ENCODE measurements around the gene TP53I11. TPM values are rescaled to one million over a fixed set of nuclear protein-coding genes. Genes with fewer than 3 reads are reported as not detected.

The TP53I11 gene
- total RNA-seq, 1 experiment from 2014 or later: 13.4 TPM

- H3K4me3 ChIP-seq: no peak overlapping the region
Observed at GRCh38 chr11:44970293-44970692, 19.6 kb upstream of the TP53I11 start.

GRCh38 chr11:44969651-44970252 is 19.1 kb upstream of the TP53I11 start:
- H3K27me3 ChIP-seq: peaks cover 30% of the 10 kb centered on the region
- no peaks in the 10 kb centered on the region for H3K4me1 ChIP-seq
- H3K9me3 ChIP-seq (replicated peaks): no peaks in the 10 kb centered on the region
- no peak overlapping the region for H3K27ac ChIP-seq
- no peaks in the 10 kb centered on the region for H3K36me3 ChIP-seq
- no peak for DNase-seq
- H3K4me3 ChIP-seq: no peak overlapping the region

More at GRCh38 chr11:44970293-44970692, 19.6 kb upstream of the TP53I11 start:
- no peaks in the 10 kb centered on the region for H3K36me3 ChIP-seq
- H3K27me3 ChIP-seq: peaks cover 30% of the 10 kb centered on the region
- no peaks in the 10 kb centered on the region for H3K9me3 ChIP-seq (replicated peaks)
- no peaks in the 10 kb centered on the region for H3K4me1 ChIP-seq
- DNase-seq: no peak
- H3K27ac ChIP-seq: no peak overlapping the region

- H3K9me3 ChIP-seq (replicated peaks): no peaks in the 10 kb centered on the region
- H3K4me3 ChIP-seq: no peak overlapping the region
- H3K4me1 ChIP-seq: peaks cover 3% of the 10 kb centered on the region; the same call in 1 of the 2 replicates
- no peak for DNase-seq
- no peaks in the 10 kb centered on the region for H3K36me3 ChIP-seq
- H3K27ac ChIP-seq: no peak overlapping the region
- peaks cover 30% of the 10 kb centered on the region for H3K27me3 ChIP-seq
Observed at GRCh38 chr11:44968510-44968909, 17.8 kb upstream of the TP53I11 start.

GRCh38 chr11:44967930-44968496 is 17.3 kb upstream of the TP53I11 start:
- Histone ChIP-seq H3K27ac (no peak overlapping the region), H3K36me3 (no peaks in the 10 kb centered on the region), H3K4me1 (peaks cover 6% of the 10 kb centered on the region), H3K4me3 (no peak overlapping the region), H3K9me3 (replicated peaks) (no peaks in the 10 kb centered on the region), H3K27me3 (peaks cover 34% of the 10 kb centered on the region)
- no peak for DNase-seq

- H3K4me1 ChIP-seq: peaks cover 10% of the 10 kb centered on the region
- H3K4me3 ChIP-seq: no peak overlapping the region
- H3K9me3 ChIP-seq (replicated peaks): no peaks in the 10 kb centered on the region
- no peak overlapping the region for H3K27ac ChIP-seq
- peaks cover 37% of the 10 kb centered on the region for H3K27me3 ChIP-seq
- no peak for DNase-seq
- no peaks in the 10 kb centered on the region for H3K36me3 ChIP-seq
Observed at GRCh38 chr11:44966694-44967093, 16.0 kb upstream of the TP53I11 start.

GRCh38 chr11:44964526-44965209 is 14.0 kb upstream of the TP53I11 start:
- no peak overlapping the region for H3K4me3 ChIP-seq
- peaks cover 10% of the 10 kb centered on the region for H3K4me1 ChIP-seq
- H3K36me3 ChIP-seq: no peaks in the 10 kb centered on the region
- H3K27ac ChIP-seq: no peak overlapping the region
- peaks cover 27% of the 10 kb centered on the region for H3K27me3 ChIP-seq
- no peaks in the 10 kb centered on the region for H3K9me3 ChIP-seq (replicated peaks)
- DNase-seq: peak; percentile 44 to 78

GRCh38 chr11:44963948-44964347 is 13.3 kb upstream of the TP53I11 start:
- Histone ChIP-seq H3K27ac (no peak overlapping the region), H3K4me3 (no peak overlapping the region), H3K9me3 (replicated peaks) (no peaks in the 10 kb centered on the region), H3K36me3 (no peaks in the 10 kb centered on the region), H3K27me3 (peaks cover 21% of the 10 kb centered on the region), H3K4me1 (peaks cover 10% of the 10 kb centered on the region)
- no peak for DNase-seq

- H3K4me1 ChIP-seq: peaks cover 10% of the 10 kb centered on the region
- no peak overlapping the region for H3K4me3 ChIP-seq
- H3K9me3 ChIP-seq (replicated peaks): no peaks in the 10 kb centered on the region
- H3K27ac ChIP-seq: no peak overlapping the region
- H3K27me3 ChIP-seq: 0 out of 2 replicates have a peak, but pooled peaks cover 15% of the 10 kb centered on the region
- peak in 1 of 2 experiments; percentile 50 for DNase-seq
- no peaks in the 10 kb centered on the region for H3K36me3 ChIP-seq
Observed at GRCh38 chr11:44963136-44963535, 12.5 kb upstream of the TP53I11 start.

- Histone ChIP-seq H3K4me1 (peaks cover 10% of the 10 kb centered on the region), H3K4me3 (no peak overlapping the region), H3K27ac (no peak overlapping the region), H3K27me3 (peaks cover 16% of the 10 kb centered on the region; the same call in 1 of the 2 replicates), H3K36me3 (no peaks in the 10 kb centered on the region), H3K9me3 (replicated peaks) (no peaks in the 10 kb centered on the region)
- DNase-seq: no peak
Observed at GRCh38 chr11:44962464-44962863, 11.8 kb upstream of the TP53I11 start.

- peaks cover 17% of the 10 kb centered on the region; the same call in 1 of the 2 replicates for H3K27me3 ChIP-seq
- DNase-seq: peak in 1 of 2 experiments; percentile 32
- no peaks in the 10 kb centered on the region for H3K9me3 ChIP-seq (replicated peaks)
- no peak overlapping the region for H3K4me3 ChIP-seq
- H3K4me1 ChIP-seq: peaks cover 14% of the 10 kb centered on the region
- no peaks in the 10 kb centered on the region for H3K36me3 ChIP-seq
- H3K27ac ChIP-seq: no peak overlapping the region
Observed at GRCh38 chr11:44960200-44960845, 9.6 kb upstream of the TP53I11 start.

- Histone ChIP-seq H3K4me1 (peaks cover 20% of the 10 kb centered on the region), H3K27me3 (peaks cover 17% of the 10 kb centered on the region; the same call in 1 of the 2 replicates), H3K27ac (no peak overlapping the region), H3K9me3 (replicated peaks) (no peaks in the 10 kb centered on the region), H3K4me3 (no peak overlapping the region), H3K36me3 (no peaks in the 10 kb centered on the region)
- no peak for DNase-seq
Observed at GRCh38 chr11:44959064-44959463, 8.4 kb upstream of the TP53I11 start.

- Histone ChIP-seq H3K27me3 (peaks cover 13% of the 10 kb centered on the region; the same call in 1 of the 2 replicates), H3K9me3 (replicated peaks) (no peaks in the 10 kb centered on the region), H3K4me1 (peaks cover 18% of the 10 kb centered on the region), H3K36me3 (no peaks in the 10 kb centered on the region), H3K4me3 (no peak overlapping the region), H3K27ac (no peak overlapping the region)
- no peak for DNase-seq
Observed at GRCh38 chr11:44957776-44958564, 7.3 kb upstream of the TP53I11 start.

- peak overlapping the region; percentile 12; the same call in 1 of the 2 replicates for H3K4me3 ChIP-seq
- peaks cover 10% of the 10 kb centered on the region; the same call in 1 of the 2 replicates for H3K27me3 ChIP-seq
- H3K4me1 ChIP-seq: peaks cover 18% of the 10 kb centered on the region
- no peaks in the 10 kb centered on the region for H3K36me3 ChIP-seq
- H3K27ac ChIP-seq: no peak overlapping the region
- no peak for DNase-seq
- no peaks in the 10 kb centered on the region for H3K9me3 ChIP-seq (replicated peaks)
Observed at GRCh38 chr11:44957040-44957515, 6.4 kb upstream of the TP53I11 start.

All from SJCRH30 (cell line).